GM10266 (cell line): ENCODE measurements around the gene GDI1.

Experiments used
- DNase-seq: peaks from one replicate; pipeline ENCODE4 v3.0.0; 2012; ENCODE audit errors: extremely low spot score
- CTCF ChIP-seq: IDR thresholded peaks from 2 replicates; pipeline ENCODE4 v1.5.1; 2012; ENCODE audit warnings: mild to moderate bottlenecking, low read depth; ENCODE audit not compliant: control insufficient read depth, insufficient read depth; ENCODE audit errors: missing control alignments

Gene GDI1

DNA sequence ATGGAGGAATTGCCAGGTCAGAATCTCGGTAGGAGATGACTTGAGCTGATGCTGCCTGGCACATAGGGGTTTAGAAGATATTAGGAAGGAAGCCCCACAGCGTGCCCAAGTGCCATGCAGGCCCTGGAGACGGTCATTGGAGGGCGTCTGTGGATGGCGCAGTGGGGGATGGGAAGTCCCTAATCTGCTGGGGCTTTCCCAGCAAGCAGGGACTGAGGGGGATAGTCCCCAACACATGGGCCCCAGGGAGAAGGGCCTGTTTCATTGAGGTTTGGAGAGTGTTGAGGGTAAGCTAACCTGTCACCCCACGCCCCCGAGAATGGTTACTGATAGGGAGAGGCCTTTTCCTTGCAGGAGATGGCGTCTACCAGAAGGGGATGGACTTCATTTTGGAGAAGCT, 17.8 kb upstream of the GDI1 start:
- TF ChIP-seq CTCF, result no peak

GRCh38 chrX:154419688-154420401, 17.1 kb upstream of the GDI1 start:
- TF ChIP-seq CTCF, result no peak
- DNase-seq, result no peak

More for the DNA sequence above, 17.8 kb upstream of the GDI1 start:
- peak; percentile 35 for DNase-seq

GRCh38 chrX:154420402-154420756, 16.6 kb upstream of the GDI1 start:
- DNase-seq, result no peak
- TF ChIP-seq CTCF, result no peak

DNA sequence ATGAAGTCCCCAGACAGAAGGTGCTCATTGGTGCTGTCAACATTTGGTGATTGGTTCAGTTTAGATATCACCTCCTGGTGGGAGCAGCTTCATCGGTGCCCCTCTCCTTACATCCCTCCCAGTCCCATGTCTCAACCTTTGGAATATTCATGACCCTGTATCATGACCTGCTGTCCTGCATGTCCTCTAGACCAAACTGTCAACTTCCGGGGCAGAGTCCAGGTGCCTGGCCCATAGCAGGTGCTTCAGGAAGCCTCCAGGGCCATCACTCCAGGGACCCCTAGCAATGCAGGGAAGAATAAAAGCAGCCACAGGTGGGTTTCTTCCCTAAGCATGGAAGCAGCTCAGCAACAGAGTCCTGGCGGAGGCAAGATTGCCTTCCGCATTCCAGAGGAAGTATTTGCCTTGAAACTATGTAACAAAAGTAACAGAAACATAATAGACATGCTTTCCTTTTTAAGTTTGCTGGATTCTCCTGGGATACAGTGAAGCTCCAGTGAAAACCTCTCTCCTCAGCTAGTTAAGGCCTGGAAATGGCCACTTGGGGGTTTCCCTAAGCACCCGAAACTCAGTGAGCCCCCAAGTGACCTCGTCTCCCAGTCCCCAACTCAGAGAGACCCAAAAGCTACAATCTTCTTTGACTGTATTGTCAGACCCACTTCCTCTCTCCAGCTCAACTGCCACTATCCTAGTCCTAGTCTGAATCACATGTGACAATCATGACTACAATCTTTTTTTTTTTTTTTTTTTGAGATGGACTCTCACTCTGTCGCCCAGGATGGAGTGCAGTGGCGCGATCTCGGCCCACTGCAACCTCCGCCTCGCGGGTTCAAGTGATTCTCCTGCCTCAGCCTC, 9.8 kb upstream of the GDI1 start:
- no peak for DNase-seq
- TF ChIP-seq CTCF, result no peak

GRCh38 chrX:154428176-154429171, 8.5 kb upstream of the GDI1 start, which contains the start of gene ATP6AP1:
ATP6AP1 (plus strand) TSS chrX:154428677; CDS start chrX:154428693, 16 bp downstream.
- TF ChIP-seq CTCF, result peak; percentile 20
- peak; percentile 91 for DNase-seq

DNA sequence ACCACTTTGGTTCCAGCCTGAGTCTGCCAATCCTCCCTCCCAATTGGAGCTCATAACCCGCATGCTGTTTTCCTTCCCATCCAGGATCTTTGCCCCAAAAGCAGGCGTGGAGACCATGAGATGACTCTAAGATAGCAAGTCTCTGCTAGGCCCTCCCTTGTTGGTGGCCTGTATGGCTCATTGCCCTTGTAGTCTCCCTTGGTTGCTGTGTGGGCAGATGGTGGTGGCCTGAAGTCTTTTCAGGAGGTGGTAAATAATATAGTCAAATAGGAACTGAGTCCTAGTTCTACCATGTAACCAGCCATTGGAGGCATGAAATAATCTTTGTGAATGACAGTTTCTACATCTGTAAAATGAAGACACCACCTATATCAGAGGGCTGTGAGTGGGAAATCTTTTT, 7.2 kb upstream of the GDI1 start:
- no peak for TF ChIP-seq CTCF
- no peak for DNase-seq
